Stimulated activated CD4-positive, alpha-beta T cell treated with anti-CD3 and anti-CD28 coated beads, Interleukin-15, amount 100 ng/mL, for 48 hours (primary cell): ENCODE measurements around the gene RELB.

Source experiments
- DNase-seq, 2 donors: peaks; one replicate each; pipeline ENCODE4 v3.0.0-alpha.2; 2020; ENCODE audit warnings: low read depth in 2 of 2

RELB gene

DNA sequence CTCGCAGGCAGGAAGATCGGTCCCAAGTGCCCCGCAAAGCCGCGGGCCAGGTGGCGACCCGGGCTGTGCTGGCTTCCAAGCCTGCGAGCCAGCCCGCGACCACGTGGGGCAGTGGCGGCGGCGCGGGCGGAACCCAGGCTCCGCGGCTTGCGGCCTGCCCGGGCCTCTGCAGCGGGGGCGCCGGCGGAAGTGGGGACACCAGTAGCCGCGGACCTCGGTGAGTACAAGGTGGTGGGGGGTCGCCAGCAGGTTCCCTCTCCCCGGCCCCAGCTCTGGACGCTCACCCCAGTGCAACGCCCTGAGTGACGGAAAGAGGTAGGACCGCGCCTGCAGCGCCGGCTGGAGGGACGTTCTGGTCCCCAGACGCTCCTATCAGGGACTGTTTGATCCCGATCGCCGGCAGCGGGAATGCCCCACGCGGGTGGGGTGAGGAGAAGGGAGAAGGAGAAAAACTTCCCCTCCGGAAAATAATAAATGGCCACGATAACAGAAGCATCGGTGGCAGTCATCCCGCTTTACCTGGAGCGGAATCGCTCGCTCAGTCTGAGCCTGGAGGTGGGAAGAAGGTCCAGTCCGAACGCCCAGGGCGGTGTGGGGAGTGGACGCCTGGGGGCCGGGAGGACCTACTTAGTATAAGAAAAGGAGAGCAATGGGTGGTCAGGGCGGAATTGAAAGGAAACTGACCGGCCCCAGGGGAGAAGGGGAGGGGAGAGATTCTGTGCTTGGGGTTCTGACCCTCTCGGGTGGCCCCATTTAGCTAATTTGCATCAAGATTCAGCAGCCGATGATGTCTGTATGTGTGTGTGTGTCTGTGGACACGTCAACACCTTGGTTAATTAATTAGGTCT is 78.0 kb downstream of the RELB start, which contains the start of gene GEMIN7:
TSS of gene GEMIN7 (plus strand) at position 198 of the 848 bp plus-strand sequence. CDS start 10,855 bp downstream, outside the sequence.
- peak; percentile 68 to 78 for DNase-seq

- no peak for DNase-seq
These were observed 78.7 kb downstream of the RELB start for GRCh38 chr19:45079911-45080370.

- DNase-seq: no peak
These were observed 80.9 kb downstream of the RELB start for GRCh38 chr19:45082170-45082569.

DNA sequence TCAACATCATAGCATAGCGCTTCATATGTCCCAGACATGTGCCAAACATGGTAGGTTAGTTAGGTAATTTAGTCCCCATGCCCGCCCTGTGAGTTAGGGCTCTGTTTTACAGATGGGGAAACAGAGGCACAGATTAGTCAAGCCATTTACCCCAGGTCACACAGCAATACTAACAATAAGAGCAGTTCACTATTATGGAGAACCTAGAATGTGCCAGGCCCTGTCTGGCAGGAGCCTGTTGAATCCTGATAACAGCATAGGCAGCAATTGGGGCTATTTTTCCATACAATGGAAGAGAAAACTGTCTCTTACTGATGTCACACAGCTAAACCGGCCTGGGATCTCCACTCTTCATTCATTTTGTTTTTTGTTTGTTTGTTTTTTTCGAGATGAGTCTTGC is 85.2 kb downstream of the RELB start:
- DNase-seq: no peak

GRCh38 chr19:45087531-45087930 is 86.3 kb downstream of the RELB start:
- no peak for DNase-seq
